Measurements from ENCODE around the gene MXI1.

DNA sequence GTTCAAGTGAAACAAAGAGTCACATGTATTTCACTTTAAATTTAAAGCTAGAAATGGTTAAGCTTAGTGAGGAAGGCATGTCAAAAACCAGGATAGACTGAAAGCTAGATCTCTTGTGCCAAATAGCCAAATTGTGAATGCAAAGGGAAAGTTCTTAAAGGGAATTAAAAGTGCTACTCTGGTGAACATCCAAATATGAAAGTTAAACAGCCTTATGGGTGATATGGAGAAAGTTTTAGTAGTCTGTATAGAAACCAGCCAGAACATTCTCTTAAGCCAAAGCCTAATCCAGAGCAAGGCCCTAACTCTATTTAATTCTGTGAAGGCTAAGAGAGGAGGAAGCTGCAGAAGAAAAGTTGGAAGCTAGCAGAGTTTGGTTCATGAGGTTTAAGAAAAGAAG is 47.1 kb downstream of the MXI1 start:
- TF ChIP-seq, protein P1, sequence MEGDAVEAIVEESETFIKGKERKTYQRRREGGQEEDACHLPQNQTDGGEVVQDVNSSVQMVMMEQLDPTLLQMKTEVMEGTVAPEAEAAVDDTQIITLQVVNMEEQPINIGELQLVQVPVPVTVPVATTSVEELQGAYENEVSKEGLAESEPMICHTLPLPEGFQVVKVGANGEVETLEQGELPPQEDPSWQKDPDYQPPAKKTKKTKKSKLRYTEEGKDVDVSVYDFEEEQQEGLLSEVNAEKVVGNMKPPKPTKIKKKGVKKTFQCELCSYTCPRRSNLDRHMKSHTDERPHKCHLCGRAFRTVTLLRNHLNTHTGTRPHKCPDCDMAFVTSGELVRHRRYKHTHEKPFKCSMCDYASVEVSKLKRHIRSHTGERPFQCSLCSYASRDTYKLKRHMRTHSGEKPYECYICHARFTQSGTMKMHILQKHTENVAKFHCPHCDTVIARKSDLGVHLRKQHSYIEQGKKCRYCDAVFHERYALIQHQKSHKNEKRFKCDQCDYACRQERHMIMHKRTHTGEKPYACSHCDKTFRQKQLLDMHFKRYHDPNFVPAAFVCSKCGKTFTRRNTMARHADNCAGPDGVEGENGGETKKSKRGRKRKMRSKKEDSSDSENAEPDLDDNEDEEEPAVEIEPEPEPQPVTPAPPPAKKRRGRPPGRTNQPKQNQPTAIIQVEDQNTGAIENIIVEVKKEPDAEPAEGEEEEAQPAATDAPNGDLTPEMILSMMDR (IDR thresholded peaks at IDR 0.05), result no peak
- TF ChIP-seq POLR2A (IDR thresholded peaks at IDR 0.05), result no peak
